IMR-90 (cell line): Measurements from ENCODE around the gene FAM171A1.

Experiments used
- CEBPB ChIP-seq: IDR thresholded peaks from 2 replicates; pipeline ENCODE4 v1.6.1; 2012; ENCODE audit warnings: low read depth, low read length, improper control_type of control experiment
- CHD1 ChIP-seq: IDR thresholded peaks from 2 replicates; pipeline ENCODE4 v1.6.1; 2012; ENCODE audit warnings: low read depth, low read length, improper control_type of control experiment
- CTCF ChIP-seq: conservative IDR thresholded peaks from 2 replicates; pipeline ENCODE4 v1.5.1; 2012; ENCODE audit warnings: mild to moderate bottlenecking, low read depth, low read length, improper control_type of control experiment
- MAFK ChIP-seq: IDR thresholded peaks from 2 replicates; pipeline ENCODE4 v1.6.1; 2012; ENCODE audit warnings: low read depth, low read length, improper control_type of control experiment
- MAZ ChIP-seq: IDR thresholded peaks from 2 replicates; pipeline ENCODE4 v1.6.1; 2012; ENCODE audit warnings: low read depth, mild to moderate bottlenecking, low read length, improper control_type of control experiment, moderate library complexity, borderline replicate concordance
- MXI1 ChIP-seq: IDR thresholded peaks from 2 replicates; pipeline ENCODE4 v1.6.1; 2012; ENCODE audit warnings: low read depth, mild to moderate bottlenecking, low read length, moderate library complexity, borderline replicate concordance
- NFE2L2 ChIP-seq: fragments of 150-350 bp; IDR thresholded peaks from 2 replicates; pipeline ENCODE4 v1.6.1; 2016; ENCODE audit warnings: low read depth, mild to moderate bottlenecking, low read length
- POLR2A ChIP-seq: IDR thresholded peaks from 2 replicates; pipeline ENCODE4 v1.6.1; 2012; ENCODE audit warnings: mild to moderate bottlenecking, low read depth, low read length
- RCOR1 ChIP-seq: IDR thresholded peaks from 2 replicates; pipeline ENCODE4 v1.6.1; 2012; ENCODE audit warnings: mild to moderate bottlenecking, low read length, improper control_type of control experiment; ENCODE audit not compliant: insufficient replicate concordance
- RFX5 ChIP-seq: IDR thresholded peaks from 2 replicates; pipeline ENCODE4 v1.8.0; 2012; ENCODE audit warnings: low read depth, mild to moderate bottlenecking, low read length, moderate library complexity
- SMC3 ChIP-seq: fragments of 150-350 bp; IDR thresholded peaks from 2 replicates; pipeline ENCODE4 v1.6.1; 2016; ENCODE audit warnings: low read depth, mild to moderate bottlenecking, antibody characterized with exemption, low read length, moderate library complexity
- USF2 ChIP-seq: fragments of 150-350 bp; IDR thresholded peaks from 2 replicates; pipeline ENCODE4 v1.6.1; 2017; ENCODE audit warnings: mild to moderate bottlenecking, antibody characterized with exemption, low read length, low read depth

- no peak for TF ChIP-seq CTCF
- no peak for TF ChIP-seq USF2
- no peak for TF ChIP-seq POLR2A
- TF ChIP-seq CHD1 = no peak
- no peak for TF ChIP-seq RFX5
- no peak for TF ChIP-seq SMC3
- TF ChIP-seq MXI1 = no peak
- TF ChIP-seq MAFK = no peak
- TF ChIP-seq RCOR1 = no peak
- TF ChIP-seq MAZ = no peak
- no peak for TF ChIP-seq CEBPB
- TF ChIP-seq NFE2L2 = no peak
Observed at GRCh38 chr10:15208221-15208620, 162.9 kb downstream of the FAM171A1 start.
